HG03159 (cell line): ENCODE measurements around the gene SCAMP4.
"Not testable (repeated sequence)": the region's sequence is repeated elsewhere in the genome, so short reads cannot be mapped to it uniquely, and the experiment has no call there.

Experiments used
- ATAC-seq: cut with Tn5 transposase; IDR thresholded peaks from one replicate; pipeline ENCODE4 v1.9.1; 2021; ENCODE audit warnings: mild to moderate bottlenecking, moderate library complexity; ENCODE audit not compliant: unreplicated experiment

The SCAMP4 gene

DNA sequence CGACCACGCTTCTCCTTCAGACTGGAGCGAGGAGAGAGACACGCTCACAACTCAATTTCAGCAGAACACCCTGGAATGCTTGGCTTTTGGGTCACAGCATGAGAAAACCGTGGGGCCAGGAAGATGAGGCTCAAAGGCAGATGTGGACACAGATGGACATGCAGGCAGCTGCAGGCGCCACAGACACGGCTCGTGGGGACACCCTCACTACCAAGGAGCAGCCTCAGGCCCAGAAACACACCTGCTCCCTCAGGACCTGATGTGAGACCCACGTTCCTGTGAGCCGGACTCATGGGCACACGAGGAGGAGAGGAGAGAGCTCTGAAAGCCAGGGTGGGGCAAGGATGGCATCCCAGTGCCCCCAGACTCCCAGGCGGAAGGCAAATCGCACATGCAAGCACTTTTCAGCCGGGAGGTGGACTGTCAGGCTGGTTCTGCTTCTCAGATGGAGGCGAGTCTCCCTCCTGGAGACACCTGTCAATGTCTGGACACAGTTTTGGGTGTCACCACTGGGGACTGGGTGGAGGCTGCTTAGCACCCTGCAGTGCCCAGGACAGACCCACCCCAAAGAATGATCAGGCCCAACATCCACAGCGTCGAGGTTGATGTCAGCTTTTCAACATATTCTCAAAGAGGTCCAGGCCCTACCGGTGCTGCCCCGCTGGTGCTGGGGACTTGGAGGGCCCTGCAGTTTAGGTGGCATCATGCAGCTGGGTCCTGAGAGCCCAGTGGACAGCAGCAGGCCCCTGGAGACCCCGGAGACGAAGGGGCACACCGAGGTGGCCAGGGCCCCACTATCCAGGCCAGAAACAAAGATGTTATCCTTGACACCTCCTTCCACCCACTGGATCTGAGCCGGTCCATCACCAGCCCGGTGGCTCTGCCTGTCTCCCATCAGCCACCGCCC lies 22.2 kb upstream of the SCAMP4 start:
- ATAC-seq, result no peak

DNA sequence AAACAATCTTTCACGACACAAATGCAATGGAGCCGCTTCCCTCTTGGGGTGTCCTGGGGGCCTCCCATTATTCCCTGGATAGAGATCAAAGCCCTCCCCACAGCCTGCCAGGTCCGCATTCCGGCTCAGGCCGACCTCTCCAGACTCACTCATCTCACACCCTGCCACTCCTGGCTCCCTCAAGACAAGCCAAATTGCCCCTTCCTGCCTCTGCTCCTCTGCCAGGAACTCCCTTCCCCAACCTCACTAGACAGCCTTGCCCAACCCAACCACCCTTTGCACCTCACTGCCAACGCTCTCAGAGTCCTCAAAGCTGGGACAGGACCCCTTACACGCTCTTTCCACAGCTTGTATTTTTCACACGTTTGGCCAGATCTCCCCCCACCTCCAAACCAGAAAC lies 21.4 kb upstream of the SCAMP4 start:
- ATAC-seq, result no peak

DNA sequence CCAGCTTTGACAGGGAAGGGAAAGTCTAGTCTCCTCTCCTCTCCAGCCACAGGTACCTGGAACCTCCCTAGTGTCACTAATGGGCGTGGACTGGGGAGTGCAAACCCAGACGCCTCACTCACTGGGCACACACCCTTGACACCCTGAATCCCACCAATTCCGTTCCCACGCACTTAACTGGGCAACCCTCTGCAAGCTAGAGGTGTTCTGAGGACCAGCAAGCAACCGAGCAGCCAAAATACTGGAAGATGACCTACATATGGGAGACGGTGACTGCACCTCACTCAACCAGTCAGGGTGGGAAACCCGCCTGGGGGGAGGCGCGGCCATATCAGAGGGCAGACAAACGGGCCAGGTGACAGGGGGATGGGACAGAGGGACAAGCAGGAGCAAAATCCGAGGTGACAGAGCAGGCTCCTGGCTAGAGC lies 20.9 kb upstream of the SCAMP4 start:
- ATAC-seq, result no peak

DNA sequence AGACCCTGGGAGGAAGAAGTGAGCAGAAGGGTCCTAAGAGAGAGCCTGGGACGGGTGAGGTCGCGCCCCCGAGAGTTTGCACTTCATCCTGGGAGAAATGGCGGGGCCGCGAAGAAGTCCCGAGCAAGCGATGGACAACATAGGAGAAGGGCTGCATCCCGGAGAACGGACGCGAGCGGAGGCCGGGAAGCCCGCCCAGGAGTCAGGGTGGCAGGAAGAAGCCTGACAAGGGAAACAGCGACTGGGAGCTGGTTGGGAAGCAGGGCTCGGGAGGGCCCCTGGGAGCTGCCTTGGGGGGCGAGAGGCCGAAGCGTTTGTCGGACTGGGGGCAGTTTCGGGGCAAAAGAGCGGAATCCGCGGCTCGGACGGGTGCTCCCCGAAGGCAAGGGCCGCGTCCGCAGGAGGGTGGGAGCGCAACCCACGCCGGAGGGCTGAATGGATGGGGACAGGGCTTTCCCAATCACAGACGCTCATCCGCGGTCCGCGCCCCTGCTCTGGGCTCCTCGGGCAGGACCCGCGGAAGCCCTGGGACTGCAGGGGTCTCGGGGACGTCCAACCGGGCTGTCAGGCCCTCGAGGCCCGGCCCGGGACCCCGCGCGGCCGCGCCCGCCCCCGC lies 20.4 kb upstream of the SCAMP4 start:
- ATAC-seq, result peak; percentile 18

DNA sequence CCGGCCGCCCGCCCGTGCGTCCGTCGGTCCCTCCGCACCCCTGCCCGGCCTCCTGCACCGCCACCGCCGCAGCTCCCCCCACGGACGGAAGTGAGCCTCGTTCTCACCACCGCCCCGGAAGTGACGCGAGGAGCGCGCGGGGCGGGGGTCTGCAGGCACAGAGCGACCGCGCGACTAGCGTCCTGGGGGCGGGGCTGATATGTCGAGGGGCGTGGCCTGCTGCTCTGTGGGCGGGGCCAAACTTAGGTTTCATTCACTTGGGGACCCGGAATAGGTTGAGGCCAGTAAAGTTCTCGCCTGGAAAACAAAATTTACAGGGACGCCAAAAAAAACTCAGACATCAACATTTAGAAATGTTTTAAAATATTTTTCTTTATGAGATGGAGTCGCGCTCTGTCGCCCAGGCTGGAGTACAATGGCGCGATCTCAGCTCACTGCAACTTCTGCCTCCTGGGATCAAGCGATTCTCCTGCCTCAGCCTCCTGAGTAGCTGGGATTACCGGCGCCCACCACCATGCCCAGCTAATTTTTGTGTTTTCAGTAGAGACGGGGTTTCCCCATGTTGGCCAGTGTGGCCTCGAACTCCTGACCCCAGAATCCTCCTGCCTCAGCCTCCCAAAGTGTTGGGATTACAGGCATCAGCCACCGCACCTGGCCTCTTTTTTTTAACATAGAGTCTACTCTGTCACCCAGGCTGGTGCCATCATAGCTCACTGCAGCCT lies 19.6 kb upstream of the SCAMP4 start, which contains the start of gene ABHD17A:
ABHD17A (minus strand) TSS at position 99 of the 722 bp plus-strand sequence. CDS start 3,930 bp downstream, outside the sequence.
- peak; percentile 71 for ATAC-seq

DNA sequence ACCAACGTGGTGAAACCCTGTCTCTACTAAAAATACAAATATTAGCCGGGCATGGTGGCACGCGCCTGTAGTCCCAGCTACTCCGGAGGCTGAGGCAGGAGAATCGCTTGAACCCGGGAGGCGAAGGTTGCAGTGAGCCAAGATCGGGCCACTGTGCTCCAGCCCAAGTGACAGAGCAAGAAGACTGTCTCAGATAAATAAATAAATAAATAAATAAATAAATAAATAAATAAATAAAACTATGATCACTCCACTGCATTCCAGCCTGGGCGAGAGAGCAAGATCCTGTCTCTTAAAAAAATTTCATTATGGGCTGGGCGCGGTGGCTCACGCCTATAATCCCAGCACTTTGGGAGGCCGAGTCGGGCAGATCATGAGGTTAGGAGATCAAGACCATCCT lies 18.8 kb upstream of the SCAMP4 start:
- ATAC-seq, result not testable (repeated sequence)

DNA sequence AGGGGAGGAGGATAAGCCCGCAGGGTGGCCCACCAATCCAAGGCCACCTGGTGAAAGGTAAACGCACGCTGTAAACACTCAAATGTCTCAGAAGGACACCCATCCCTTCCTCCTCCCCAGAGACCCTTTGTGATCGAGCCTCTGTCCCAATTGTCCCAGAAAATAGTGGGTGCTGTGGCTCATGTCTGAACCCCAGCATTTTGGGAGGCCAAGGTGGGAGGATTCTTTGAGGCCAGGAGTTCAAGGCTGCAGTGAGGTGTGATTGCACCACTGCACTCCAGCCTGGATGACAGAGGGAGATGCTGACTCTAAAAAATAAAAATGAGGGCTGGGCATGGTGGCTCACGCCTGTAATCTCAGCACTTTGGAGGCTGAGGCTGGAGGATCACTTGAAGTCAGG lies 16.8 kb upstream of the SCAMP4 start:
- ATAC-seq, result no peak

DNA sequence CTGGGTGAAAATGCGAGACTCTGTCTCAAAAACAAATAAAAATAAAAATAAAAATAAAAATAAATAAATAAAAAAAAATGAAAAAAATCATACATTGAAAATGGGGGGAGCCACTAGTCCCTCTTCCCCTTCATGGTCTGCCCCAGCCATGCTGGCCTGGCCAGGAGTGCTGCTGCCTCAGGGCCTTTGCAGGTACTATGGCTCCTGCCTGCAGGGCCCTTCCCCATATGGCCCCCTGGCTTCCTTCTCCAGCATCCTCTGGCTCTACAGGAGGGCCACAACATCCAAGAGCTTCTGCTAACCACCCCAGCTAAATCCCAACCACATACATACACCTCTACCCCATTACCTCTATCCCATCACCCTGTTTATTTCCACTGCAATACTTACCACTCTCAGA lies 15.3 kb upstream of the SCAMP4 start:
- ATAC-seq, result no peak

DNA sequence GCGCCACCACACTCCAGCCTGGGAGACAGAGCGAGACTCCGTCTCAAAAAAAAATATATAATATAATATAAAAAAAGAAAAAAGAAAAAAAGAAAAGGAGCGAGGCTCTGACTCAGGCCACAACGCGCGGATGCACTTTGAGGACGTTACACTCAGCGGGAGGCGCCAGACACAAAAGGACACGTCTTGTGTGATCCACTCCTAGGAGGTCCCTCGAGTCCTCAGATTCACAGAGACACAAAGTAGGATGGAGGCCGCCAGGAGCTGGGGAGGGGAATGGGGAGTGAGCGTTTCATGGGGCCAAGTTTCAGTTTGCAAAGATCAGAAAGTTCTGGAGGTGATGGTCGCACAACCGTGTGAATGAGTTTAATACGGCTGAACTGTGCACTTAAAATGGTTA lies 11.4 kb upstream of the SCAMP4 start:
- ATAC-seq, result no peak

DNA sequence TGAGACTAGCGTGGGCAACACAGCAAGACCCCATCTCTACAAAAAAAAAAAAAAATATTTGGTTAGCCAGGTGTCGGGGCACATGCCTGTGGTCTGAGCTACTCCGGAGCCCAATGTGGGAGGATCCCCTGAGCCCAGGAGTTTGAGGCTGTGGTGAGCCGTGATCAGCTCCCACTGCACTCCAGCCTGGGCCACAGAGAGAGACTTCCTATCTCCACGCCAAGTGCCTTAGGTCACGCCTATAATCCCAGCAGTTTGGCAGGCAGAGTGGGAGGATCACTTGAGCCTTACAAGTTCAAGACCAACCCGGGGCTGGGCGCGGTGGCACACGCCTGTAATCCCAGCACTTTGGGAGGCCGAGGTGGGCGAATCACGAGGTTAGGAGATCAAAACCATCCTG lies 8.7 kb upstream of the SCAMP4 start:
- ATAC-seq, result no peak

DNA sequence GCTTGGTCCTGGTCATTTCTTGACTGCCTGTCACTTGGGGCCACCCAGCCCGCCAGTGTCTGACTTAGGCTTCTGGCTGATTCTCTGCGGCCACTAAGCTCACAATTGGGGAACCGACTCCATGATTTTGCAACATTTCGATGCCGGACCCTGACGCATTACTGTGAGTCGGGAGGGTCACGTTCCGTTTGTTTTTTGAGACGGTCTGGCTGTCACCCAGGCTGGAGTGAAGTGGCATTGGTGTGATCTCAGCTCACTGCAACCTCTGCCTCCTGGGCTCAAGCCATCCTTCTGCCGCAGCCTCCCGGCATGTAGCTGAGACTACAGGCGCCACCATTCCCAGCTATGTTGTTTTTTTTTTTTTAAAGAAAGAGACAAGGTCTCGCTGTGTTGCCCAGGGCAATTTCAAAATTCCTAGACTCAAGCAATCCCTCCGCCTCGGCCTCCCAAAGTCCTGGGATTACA lies 3.2 kb upstream of the SCAMP4 start:
- no peak for ATAC-seq

DNA sequence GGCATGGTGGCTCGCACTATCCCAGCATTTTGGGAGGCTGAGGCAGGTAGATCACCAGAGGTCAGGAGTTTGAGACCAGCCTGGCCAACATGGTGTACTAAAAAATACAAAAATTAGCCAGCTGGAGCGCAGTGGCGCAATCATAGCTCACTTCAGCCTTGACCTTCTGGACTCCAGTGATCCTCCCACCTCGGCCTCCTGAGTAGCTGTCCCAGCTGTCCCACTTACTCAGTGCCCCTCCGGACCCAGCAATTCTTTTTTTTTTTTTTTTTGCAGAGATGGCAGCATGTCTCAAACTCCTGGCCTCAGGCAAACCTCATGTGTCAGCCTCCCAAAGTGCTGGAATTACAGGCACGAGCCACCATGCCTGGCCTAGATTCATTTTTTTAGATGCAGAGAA lies 2.3 kb upstream of the SCAMP4 start:
- ATAC-seq, result no peak

DNA sequence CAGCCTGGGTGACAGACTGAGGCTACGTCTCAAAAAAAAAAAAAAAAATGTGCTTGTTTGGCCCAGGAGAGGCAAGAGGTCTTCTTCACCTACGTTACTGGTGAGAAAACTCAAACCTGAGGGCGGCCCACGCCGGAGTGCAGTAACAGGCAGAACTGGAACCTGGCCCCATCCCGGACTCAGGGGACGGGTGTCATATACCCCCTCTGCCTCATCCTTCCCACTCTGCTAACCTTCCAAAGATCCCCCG lies 414 bp upstream of the SCAMP4 start:
- ATAC-seq, result no peak

DNA sequence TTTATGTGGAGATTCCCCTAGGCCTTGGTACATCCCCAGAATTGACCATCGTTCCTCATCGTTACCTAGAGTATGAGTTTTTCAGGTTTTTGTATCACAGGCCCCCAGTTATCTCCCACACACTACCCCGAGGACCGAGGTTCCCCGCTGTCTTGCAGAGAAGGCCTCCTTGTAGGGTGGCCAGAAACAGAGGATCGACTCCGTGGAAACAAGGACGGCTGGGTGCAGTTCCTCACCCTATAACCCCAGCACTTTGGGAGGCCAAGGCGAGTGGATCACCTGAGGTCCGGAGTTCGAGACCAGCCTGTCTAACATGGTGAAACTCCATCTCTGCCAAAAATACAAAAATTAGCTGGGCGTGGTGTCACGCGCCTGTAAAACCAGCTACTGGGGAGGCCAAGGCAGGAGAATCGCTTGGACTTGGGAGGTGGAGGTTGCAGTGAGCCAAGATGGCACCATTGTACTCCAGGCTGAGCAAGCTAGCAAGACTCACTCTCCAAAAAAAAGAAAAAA lies 720 bp downstream of the SCAMP4 start:
- no peak for ATAC-seq

DNA sequence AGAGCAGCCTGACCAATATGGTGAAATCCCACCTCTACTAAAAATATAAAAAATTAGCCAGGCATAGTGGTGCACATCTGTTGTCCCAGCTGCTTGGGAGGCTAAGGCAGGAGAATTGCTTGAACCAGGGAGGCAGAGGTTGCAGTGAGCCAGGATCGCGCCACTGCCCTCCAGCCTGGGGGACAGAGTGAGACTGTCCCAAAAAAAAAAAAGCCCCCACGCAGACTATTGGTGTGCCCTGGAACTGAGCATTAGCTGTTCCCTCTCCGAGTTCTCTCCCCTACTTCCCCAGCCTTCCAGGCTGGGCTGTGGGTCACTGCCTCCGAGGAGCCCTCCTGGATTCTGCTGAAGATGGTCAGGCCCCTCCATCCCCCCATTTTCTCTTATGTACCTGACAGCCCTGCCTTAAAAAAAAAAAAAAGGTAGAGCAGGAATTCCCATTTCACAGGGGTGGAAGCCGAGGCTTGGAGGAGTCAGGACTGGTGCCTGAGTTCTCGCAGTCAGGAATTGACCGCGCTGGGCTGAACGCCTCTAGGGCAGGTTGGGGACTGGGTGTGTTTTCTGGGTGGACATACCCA lies 1.9 kb downstream of the SCAMP4 start:
- no peak for ATAC-seq

DNA sequence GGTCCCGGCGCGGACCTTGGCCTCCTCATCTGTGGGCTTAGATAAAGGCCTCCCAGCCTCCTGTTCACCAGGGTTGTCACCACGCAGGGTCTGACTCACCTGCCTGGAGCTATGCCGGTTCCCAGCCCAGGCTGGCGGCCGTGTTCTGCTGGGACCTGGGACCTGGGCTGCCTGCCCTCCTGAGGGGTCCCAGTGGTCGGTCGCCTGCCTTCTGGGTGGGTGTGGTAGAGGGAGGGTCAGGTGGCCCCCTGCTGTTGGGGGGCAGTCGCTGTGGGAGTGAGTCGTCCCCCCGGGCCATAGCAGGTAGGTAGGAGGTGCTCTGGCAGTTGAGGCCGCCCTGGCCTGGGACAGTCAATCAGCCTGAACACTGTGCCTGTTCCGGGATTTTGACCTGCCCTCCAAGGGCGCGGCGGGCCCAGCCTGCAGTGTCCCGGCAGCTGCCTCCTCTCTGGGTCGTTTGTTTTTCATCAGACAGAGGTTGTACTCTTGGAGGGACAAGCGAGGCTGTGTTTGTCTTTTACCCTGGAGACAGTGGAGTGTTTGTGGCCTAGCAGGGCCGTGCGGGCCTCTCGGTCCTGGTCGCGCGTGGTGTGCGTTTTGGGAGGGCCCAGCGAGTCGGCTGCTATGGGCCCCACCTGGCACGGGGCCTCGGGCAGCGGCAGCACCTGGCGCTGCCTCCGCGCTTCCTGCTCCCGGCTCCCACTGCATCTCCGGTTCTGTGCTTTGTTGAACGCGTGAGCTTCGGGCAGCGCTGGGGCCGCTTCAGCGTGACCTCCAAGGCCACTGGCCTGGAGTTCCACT lies 2.6 kb downstream of the SCAMP4 start:
- no peak for ATAC-seq

DNA sequence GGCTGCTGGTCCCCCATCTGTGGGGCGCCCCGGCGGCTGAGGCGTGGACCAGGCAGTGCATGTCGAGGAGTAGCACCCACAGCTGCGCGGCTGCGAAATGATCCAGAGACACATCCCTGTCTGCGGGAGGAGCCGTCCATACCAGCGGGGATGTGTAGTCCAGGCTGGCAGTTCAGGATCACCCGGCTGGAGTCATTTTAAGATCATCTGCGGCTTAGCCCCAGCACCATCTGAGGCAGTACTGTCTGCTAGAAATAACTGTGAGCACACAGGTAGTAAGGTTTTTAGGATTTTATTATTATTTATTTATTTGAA lies 3.1 kb downstream of the SCAMP4 start:
- ATAC-seq, result no peak

DNA sequence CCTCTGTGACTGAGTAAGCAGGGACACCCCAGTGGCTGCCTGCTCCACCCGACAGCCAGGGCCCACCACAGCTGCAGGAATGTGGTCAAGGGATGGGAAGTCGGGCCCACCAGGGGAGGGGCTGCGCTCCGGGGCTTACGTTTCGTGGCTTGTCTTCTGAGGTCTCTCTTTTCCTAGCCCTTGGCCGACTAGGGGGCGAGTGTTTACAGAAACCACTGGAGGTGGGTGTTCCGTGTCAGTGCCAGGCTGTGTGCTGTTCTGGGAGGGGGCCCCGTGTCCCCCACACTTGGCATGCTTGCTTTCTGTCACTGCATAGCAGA lies 4.5 kb downstream of the SCAMP4 start:
- ATAC-seq, result no peak

DNA sequence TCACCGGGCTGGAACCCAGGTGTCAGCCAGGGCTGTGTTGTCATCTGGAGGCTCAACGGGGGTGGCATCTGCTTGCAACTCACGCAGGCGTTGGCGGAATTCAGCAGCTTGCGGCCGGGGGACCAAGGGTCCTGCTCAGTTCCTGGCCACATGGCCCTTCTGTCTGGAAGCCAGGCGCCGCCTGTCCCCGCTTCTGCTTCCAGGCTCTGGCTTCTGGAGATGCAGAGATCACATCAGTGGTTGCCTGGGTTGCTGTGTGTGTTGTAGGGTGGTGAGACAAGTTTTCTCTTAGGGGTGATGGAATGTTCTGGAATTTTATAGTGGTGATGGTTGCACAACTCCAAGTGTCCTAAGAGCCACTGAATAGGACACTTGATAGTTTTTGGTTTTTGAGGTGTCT lies 5.0 kb downstream of the SCAMP4 start:
- ATAC-seq, result no peak

DNA sequence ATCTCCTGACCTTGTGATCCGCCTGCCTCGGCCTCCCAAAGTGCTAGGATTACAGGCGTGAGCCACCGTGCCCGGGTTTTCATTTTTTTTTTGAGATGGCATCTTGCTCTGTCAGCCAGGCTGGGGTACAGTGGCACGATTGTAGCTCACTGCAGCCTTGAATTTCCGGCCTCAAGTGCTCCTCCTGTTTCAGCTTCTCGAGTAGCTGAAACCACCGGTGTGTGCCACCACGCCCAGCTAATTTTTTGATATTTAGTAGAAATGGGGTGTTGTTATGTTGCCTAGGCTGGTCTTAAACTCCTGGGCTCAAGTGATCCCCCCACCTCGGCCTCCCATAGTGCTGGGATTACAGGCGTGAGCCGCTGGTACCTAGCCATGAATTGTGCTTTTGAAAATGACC lies 5.9 kb downstream of the SCAMP4 start:
- no peak for ATAC-seq

DNA sequence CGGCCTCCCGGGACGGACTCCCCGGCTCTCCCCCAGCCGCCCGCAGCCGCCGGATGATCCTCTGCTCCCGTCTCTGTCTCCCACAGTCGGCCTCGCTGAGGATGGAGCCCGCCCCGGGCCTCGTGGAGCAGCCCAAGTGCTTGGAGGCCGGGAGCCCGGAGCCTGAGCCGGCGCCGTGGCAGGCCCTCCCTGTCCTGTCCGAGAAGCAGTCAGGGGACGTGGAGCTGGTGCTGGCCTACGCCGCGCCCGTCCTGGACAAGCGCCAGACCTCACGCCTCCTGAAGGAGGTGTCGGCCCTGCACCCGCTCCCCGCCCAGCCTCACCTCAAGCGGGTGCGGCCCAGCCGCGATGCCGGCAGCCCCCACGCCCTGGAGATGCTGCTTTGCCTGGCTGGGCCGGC lies 6.8 kb downstream of the SCAMP4 start:
- ATAC-seq, result no peak
